Measurements from ENCODE around the gene NGFR.
A peak's percentile ranks its signal among the peaks of the same experiment; 100 is the strongest.
"Not testable (repeated sequence)": the region's sequence is repeated elsewhere in the genome, so short reads cannot be mapped to it uniquely, and the experiment has no call there.

Gene NGFR

DNA sequence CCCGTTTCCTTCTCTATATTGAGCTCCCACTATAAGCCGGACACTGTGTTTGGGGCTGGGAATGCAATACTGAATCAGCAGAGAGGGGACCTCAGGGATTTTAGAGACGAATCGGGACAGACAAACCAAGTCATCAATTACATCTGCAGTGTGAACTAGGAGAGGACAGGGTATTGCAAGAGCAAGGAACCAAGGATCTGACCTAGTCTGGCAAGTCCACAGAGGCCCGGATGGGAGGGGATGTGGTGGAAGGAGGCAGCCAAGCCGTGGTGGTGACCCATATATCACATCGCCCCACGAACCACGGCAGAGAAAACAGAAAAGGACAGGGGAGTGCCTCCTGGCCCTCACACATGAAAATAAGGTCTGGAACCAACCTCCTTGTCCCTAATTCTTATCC is 52.5 kb downstream of the NGFR start:
- Histone ChIP-seq H3K4me3 (ENCODE audit: low read depth, low read length) (no peak overlapping the region), H3K4me1 (no peaks in the 10 kb centered on the region), H3K9me3 (no peaks in the 10 kb centered on the region), H3K27me3 (no peaks in the 10 kb centered on the region), H3K36me3 (no peaks in the 10 kb centered on the region)
- DNase-seq = no peak
- TF ChIP-seq, protein P1, sequence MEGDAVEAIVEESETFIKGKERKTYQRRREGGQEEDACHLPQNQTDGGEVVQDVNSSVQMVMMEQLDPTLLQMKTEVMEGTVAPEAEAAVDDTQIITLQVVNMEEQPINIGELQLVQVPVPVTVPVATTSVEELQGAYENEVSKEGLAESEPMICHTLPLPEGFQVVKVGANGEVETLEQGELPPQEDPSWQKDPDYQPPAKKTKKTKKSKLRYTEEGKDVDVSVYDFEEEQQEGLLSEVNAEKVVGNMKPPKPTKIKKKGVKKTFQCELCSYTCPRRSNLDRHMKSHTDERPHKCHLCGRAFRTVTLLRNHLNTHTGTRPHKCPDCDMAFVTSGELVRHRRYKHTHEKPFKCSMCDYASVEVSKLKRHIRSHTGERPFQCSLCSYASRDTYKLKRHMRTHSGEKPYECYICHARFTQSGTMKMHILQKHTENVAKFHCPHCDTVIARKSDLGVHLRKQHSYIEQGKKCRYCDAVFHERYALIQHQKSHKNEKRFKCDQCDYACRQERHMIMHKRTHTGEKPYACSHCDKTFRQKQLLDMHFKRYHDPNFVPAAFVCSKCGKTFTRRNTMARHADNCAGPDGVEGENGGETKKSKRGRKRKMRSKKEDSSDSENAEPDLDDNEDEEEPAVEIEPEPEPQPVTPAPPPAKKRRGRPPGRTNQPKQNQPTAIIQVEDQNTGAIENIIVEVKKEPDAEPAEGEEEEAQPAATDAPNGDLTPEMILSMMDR (IDR thresholded peaks at IDR 0.05; ENCODE audit: low read depth, low read length) = no peak

DNA sequence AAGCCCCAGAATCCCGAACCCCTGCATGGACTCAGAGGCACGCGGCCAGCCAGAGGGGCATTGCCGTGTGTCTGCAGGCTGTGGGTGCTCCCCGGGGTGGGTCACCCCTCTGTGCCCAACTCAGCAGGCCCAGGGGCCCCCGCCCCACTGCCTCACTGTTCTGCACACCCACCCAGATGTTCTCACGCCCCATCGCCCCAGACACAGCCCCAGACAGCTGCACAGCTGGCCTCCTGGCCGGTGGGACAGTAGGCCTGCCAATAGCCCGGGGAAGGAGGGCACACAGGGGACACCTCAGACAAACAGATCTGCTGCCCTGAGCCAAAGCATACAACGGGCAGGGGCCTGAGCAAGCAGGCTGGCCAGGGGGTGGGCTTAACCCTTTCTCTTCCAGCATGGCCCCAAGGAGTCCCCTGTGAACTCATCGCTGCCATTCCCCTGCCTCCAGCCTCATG is 53.0 kb downstream of the NGFR start:
- TF ChIP-seq, protein P1 (IDR thresholded peaks at IDR 0.05; ENCODE audit: low read depth, low read length) = no peak
- DNase-seq = peak; percentile 7

DNA sequence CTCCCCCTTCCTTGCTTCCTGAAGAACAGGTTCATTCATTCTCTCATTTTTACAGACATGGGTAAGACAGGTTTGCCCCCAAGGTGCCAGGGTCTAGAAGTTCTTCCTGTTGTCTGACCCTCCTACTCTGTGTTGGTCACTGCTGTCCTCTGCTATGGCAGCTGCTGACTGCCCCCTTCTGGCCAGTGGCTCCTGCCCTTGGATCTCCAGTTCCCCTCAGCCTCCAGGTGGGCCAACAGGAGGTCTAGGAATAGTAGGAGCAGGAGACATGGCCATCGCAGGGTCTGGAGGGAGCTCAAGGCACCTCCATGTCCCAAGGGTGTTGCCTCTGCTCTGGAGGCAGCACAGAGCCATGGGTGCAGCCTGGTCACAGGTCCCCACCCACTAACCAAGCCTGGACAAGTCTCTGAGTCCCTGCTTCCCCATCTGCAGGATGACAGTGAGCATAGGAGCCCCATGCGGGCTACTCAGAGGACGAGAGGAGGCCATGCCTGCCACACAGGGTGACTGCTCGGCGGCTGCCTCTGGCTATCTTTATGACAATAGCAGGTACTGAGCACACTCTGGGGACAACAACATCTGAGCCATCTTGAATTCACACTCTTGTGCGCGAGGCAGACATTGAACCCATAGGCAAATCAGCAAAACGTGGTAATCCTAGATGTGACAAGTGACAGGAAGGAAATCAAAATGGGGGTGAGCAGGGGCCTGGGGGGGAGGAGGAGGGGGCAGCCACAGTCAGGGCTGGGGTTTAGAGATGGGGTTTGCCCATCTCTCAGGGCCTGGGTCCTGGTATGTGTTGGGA is 53.6 kb downstream of the NGFR start:
- no peaks in the 10 kb centered on the region for H3K36me3 ChIP-seq
- no peaks in the 10 kb centered on the region for H3K9me3 ChIP-seq
- H3K27me3 ChIP-seq = no peaks in the 10 kb centered on the region
- no peak overlapping the region for H3K4me3 ChIP-seq (ENCODE audit: low read depth, low read length)
- TF ChIP-seq, protein P1 (IDR thresholded peaks at IDR 0.05; ENCODE audit: low read depth, low read length) = peak; percentile 80
- H3K4me1 ChIP-seq = no peaks in the 10 kb centered on the region
- DNase-seq = peak; percentile 66

More for the DNA sequence above, 53.0 kb downstream of the NGFR start:
- no peaks in the 10 kb centered on the region for H3K27me3 ChIP-seq
- H3K4me1 ChIP-seq = no peaks in the 10 kb centered on the region
- no peaks in the 10 kb centered on the region for H3K36me3 ChIP-seq
- no peak overlapping the region for H3K4me3 ChIP-seq (ENCODE audit: low read depth, low read length)
- no peaks in the 10 kb centered on the region for H3K9me3 ChIP-seq

DNA sequence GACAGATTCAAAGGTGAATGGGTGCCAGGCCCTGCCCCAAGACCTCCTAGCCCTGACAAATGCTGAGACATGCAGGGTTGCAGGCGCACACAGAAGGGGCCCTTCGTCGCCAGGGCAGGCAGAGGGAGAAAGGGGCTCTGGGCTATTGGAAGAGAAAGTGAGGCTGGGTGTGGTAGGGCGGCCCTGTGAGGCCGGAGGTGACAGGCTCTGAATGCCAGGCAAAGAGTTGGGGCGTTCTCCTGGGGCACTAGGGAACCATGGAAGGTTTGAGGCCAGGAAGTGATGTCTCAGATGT is 54.2 kb downstream of the NGFR start:
- no peaks in the 10 kb centered on the region for H3K4me1 ChIP-seq

GRCh38 chr17:49549691-49550678 is 54.9 kb downstream of the NGFR start:
- H3K9me3 ChIP-seq = no peaks in the 10 kb centered on the region
- TF ChIP-seq, protein P1 (IDR thresholded peaks at IDR 0.05; ENCODE audit: low read depth, low read length) = no peak
- H3K4me1 ChIP-seq = no peaks in the 10 kb centered on the region
- DNase-seq = peak; percentile 8
- H3K27me3 ChIP-seq = no peaks in the 10 kb centered on the region
- H3K36me3 ChIP-seq = no peaks in the 10 kb centered on the region
- H3K4me3 ChIP-seq (ENCODE audit: low read depth, low read length) = no peak overlapping the region

More for the DNA sequence above, 54.2 kb downstream of the NGFR start:
- H3K36me3 ChIP-seq = no peaks in the 10 kb centered on the region
- no peaks in the 10 kb centered on the region for H3K9me3 ChIP-seq
- DNase-seq = no peak
- no peak overlapping the region for H3K4me3 ChIP-seq (ENCODE audit: low read depth, low read length)
- H3K27me3 ChIP-seq = no peaks in the 10 kb centered on the region
- TF ChIP-seq, protein P1 (IDR thresholded peaks at IDR 0.05; ENCODE audit: low read depth, low read length) = no peak

DNA sequence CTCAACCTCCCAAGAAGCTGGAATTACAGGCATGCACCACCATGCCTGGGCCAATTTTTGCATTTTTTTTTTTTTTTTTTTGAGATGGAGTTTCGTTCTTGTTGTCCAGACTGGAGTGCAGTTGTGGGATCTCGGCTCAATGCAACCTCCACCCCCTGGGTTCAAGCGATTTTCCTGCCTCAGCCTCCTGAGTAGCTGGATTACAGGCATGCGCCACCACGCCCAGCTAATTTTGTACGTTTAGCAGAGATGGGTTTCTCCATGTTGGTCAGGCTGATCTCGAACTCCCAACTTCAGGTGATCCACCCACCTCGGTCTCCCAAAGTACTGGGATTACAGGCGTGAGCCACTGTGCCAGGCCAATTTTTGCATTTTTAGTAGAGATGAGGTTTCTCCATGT is 55.7 kb downstream of the NGFR start:
- not testable (repeated sequence) for H3K9me3 ChIP-seq; DNase-seq; H3K36me3 ChIP-seq; H3K27me3 ChIP-seq; H3K4me3 ChIP-seq (ENCODE audit: low read depth, low read length); H3K4me1 ChIP-seq
